HG02852 (cell line): Measurements from ENCODE around the gene KDM5B.
"Not testable (repeated sequence)": the region's sequence is repeated elsewhere in the genome, so short reads cannot be mapped to it uniquely, and the experiment has no call there.

Experiments
- ATAC-seq: cut with Tn5 transposase; IDR thresholded peaks from one replicate; pipeline ENCODE4 v1.9.1; 2021; ENCODE audit warnings: mild to moderate bottlenecking, moderate library complexity; ENCODE audit not compliant: unreplicated experiment

The KDM5B gene

DNA sequence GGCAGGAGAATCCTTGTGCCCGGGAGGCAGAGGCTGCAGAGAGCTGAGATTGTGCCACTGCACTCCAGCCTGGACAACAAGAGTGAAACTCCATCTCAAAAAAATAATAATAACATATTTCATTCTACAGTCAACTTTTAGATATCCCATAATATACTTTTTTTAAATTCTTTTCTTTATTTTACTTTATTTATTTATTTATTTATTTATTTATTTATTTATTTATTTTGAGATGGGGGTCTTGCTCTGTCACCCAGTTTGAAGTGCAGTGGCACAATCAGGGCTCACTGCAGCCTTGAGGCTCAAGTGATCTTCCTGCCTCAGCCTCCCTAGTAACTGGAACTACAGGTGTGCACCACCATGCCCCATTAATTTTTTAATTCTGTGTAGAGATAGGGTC lies 94.0 kb downstream of the KDM5B start:
- not testable (repeated sequence) for ATAC-seq

DNA sequence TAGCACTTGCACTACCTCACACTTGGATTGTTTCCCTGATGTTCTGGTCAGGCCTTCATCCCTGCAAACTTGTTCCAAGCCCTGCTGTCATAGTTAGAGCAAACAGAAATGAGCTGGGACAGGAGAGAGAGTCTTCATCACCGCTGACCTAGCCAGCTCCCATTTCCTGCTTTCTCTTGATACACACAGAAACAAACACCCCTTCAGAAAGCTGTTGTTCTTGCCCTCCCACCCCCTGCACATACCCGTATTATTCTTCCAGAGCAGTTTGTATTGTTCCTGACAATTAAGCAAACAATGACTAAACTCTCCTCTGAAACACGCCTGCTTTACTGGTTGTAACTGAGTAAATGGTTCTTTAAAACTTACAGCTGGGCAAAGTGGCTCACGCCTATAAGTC lies 95.1 kb downstream of the KDM5B start:
- ATAC-seq = no peak

DNA sequence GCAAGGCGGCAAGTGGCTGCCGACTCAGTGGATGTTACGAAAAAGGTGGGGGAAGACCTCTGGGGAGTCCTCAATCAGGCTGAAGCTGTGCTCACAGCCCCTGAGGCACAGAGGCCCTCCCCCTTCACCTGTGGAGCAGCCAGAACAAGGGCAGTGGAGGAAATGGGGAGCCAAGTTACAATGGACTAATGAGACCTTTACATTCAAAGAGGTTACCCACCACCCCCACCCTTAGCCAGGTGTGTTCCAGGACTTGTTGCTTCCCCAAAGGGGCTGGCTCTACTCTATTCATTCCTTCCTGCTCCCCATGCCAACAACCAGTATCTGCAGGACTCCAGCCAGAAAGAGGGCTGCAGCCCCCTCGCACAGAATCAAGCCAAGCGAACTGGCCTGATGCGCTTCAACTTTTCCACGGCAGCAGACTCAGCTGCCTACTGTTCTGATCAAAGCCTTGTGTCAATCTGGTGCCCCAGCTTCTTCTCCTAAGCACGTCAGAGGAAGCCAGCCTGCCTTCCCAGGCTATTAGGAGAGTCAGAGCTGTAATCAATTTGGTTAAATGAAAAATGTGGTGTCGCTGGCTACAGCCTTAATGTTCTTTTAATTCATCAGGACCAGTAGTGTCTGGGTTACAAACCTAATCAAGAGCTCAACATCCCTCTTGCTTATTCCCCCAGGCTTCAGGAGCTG lies 96.1 kb downstream of the KDM5B start:
- ATAC-seq = no peak

DNA sequence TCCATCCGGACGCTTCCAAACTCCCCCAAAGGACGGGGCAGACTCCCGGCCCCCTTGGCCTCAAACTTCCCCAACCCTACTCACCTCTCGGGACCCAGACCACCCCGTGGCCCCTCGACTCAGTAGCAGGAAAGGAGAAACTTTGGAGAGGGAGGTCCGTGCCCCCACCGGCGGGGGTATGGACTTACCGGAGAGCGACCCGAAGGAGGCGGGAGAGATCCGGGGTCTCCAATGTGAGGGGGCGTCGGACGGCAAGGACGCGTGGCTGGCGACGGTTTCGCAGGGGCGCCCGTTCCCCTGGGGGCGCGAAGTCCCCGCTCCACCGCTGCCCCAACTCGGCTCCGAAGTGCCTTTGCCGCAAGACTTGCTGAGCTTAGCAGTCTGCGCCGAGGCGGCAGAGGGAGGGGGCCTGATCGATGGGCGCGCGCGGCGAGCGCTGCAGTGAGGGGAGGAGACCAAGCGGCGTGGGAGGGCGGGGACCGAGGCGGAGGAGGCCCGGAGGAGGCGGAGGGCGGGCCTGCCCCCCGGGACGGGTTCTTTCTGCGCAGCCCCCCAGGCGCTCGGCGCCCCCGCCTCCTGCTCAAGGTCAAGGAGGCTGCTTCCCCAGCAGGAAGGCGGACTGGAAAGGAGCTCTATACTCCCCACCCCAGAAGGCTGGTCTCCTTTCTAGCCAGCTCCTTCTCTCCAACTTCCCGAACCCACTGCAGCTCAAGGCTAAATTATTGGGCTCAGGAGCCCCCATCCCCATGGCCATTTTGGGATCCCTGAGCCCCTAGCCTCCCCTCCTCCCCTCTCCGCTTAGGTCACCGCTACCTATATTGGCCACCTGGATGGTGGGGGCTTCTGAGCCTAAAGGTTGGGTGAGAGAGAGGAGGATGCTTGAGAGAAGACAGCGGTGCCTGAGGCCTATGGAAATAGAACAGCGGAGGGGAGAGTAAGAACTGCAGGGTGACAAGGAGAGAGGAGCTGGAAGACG lies 97.9 kb downstream of the KDM5B start, which contains the start of gene SYT2:
Gene SYT2, minus strand, starts transcription at position 385 of the 976 bp plus-strand sequence. CDS start 104,682 bp downstream, outside the sequence.
- no peak for ATAC-seq

DNA sequence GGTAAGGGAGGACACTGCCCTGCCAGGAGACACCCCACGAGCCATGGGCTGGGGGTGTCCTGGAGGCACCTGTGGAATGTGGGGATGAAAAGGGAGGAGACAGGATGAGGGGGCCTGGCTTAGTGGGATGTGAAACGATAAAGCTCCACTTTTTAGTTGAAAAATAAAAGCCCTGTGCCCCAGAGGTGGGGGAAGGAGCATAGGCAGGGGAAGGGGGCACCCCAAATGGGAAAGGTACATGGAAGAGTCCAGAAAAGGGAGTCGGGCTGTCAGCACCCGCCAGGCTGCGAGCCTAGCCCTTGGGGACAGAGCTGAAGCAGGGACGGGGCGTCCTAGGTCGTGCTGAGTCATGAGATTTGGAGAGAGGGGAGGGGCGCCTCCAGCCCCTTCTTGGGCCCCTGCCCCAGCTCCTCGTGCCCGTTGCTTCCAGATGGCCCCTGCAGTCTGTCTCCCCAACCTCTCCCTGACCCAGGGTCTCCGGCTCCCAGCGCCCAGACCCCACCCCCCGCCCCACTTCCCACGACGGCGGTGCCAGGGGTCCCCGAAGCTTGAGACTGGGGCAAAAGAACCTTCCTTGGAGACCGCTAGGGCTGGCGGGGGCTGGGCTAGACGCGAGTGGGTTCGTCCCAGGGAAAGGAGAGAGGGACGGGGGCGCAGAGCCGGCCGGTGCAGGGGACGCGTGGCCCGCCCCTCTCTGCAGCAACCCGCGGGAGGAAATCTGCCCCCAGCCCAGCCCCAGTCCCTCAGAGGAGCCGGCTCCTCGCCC lies 98.8 kb downstream of the KDM5B start:
- no peak for ATAC-seq

DNA sequence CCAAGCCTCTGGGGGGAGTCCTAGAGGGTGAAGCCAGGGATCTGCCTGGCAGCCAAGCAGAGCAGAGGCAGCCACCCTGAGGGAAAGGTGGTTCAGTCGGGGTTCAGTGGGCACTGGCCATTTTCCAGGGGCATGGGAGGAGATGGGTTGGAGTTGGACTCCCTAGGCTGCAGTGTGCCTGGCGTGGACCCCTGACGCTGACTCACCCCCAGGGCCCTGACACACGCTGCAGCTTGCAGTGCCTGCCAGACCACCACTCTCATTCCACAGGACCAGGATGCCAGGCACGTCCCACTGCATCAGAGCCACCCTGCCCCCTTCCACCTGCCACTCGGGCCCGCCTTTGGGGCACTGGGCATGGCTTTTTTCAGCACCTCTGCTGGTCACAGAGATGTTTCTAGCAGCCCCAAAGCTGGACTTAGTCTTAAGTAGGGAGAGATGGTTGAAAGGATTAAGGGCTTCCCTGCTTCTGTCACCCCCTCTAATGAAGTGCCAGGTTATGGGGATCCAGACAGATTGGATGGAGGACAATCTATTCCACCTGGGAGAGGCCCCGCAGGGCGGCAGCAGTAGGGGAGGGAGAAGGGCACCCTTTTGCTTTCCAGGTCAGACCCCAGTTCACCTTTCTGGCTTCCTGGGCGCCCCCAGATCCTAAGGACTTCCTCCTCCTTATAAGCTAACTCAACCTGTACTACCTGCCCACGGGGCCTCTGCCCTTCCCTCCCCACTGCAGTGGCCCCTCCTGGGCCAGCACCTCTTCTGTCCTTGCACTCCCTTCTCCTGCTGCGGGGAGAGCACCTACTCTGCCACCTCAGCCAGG lies 99.6 kb downstream of the KDM5B start:
- ATAC-seq = no peak

DNA sequence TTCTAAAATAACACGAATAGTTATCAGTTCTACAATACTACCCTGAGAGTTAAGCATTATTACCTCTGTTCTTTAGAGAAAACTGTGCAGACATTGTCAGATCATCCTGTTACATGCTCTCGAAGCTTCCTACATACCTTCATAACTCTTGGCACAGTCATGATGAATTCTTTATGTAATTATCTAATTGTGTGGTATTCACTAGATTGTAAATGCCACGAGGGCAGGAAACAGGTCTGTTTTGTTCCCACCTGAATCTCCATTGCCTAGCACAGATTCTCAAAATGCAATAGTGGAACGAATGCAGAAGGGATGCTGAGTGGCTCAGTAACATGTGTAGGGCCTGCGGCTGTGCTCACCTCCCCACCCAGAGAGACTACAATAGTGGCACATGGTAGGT lies 101.4 kb downstream of the KDM5B start:
- ATAC-seq = no peak

DNA sequence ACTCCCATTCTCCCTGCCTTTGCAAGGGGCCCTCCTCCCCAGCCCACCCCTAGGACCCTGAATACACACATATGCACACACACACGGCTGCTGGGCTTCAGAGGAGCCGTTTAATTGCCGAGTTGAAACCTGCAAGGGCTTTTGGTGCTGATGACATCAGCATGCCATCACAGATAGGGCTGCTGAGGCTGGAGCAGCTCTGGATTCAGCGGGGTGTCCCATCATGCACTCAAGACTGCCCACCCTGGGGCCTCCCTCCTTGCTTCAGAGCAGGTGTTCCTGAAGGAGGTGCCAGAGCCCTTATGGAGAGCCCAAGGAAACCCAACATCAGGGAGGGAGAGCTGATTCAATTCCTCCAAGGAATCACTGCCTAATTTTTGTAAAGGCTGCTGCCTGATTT lies 103.6 kb downstream of the KDM5B start:
- no peak for ATAC-seq

DNA sequence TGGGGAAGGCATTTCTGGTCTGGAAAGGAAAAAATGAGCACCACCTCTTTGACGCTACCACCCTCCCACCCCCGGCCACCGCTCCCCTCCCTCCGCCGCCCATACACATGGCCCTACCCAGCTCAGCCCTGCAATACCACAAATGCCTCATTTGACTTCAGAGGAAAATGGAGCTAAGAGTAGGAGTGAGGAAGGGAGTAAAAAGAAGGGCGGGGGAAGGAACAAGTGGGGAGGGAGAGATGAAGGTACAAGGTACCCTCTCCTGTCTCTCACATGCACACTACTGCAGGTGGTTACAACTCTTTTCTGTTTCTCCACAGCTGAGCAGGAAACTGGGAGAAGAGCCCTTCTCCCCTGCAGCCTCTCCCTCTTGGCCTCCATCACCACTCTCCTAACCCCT lies 105.0 kb downstream of the KDM5B start:
- no peak for ATAC-seq

DNA sequence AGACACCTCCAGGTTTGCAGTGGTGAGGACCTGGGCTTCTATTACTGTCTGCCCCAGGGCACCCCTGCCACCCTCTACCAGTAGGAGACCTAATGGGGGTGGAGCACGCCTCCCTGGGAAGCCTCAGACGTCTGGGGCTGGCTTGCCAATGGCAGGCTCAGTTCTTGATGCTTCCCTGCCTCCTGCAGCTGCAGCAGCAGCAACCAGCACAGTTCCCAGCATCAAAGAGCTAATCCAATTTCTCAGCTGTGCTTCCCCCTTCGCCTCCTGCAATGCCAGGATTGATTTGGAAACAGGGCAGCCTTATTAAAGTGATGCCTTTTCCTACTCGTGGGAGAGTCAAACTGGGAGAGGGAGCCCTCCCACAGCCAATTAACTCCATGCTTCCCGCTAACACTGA lies 106.1 kb downstream of the KDM5B start:
- ATAC-seq = no peak

DNA sequence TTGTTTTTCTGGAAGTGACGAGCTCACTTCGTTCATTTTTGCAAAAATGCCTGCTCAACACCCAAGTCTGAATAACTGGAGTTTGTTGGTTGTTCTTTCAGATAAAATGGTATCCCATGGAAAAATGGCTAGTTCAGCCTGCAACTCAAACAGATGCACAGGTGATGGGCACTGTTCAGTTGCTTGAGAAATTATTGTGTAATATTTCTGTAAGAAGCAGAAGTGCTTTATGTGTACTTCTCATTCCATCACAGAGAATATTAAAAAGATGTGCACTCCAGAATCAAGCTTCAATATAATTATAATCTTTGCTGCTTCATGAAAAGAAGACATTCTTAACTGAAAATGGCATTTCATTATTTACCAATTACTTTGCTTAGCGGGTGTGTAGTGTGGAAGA lies 107.0 kb downstream of the KDM5B start:
- ATAC-seq = no peak

DNA sequence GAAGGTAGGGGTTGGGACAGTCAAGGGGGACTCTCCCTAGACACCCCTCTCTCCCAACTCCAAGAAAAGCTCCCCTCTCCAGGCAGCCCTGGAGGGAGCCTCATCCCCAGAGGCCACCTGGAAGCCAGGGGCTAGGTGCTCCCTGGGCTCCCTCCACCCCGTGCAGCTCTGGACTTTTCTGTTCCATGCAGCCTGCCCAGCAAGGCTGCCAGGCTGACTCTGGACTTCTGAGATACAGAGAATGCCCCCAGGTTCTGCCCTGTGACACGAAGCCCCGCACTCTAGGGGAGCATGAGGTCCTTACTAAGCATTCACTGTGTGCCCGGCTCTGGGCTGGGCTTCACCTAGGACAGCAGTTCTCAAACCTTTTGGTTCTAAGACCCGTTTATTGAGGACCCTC lies 108.2 kb downstream of the KDM5B start:
- no peak for ATAC-seq

DNA sequence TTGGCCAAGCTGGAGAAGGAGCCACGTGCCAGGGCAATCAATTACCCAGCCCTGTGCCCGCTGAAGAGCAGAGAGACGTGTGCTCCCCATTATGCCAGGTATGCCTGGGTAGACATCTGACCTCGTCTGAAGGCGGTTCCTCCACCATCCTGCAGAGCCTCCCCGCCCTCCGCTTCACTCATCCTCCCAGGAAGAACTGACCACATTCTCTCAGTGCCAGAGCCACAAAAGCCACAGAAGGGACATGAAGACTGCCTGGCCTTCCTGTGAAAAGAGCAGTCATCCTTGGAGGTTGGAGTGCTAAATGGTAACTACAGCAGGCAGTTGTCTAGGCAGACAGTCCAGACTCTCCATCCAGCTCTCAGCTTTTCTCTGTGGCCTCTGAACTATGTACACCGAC lies 109.9 kb downstream of the KDM5B start:
- no peak for ATAC-seq

DNA sequence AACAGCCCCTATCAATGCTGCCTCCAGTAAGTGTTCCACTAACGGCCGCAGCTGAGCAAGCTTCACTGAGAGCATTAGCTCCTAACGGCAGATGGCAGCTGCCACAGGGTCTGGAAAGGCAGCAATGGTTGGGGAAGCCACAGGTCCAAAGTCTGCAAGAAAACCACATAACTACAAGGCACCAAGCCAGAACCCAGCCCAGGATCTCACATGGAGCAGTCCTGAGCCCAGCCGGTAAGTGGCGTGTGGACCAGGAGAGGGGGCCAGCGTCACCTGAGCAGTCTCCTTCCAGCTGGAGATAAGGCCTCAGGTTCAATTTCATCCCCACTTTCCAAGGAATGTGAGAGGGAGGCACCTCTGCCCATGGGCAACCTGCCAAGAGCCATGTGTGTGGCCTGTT lies 111.2 kb downstream of the KDM5B start:
- ATAC-seq = no peak

DNA sequence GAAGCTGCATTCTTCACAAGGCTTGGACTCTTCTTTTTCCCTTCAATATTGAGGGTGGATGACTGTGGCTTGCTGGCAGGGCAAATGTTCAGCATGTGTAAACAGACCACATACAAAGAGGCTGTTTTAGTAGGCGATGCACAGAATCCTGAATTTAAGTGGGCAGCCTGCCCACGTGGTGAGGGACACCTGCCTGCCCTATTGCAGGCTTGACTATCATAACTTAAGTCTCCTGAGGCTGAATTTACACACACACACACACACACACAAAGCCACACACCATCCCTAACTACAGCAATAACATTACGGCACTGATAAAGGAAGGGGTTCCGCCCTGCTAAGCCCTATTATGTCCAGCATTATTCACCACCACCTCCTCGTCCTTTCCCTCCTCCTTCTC lies 113.9 kb downstream of the KDM5B start:
- ATAC-seq = no peak

DNA sequence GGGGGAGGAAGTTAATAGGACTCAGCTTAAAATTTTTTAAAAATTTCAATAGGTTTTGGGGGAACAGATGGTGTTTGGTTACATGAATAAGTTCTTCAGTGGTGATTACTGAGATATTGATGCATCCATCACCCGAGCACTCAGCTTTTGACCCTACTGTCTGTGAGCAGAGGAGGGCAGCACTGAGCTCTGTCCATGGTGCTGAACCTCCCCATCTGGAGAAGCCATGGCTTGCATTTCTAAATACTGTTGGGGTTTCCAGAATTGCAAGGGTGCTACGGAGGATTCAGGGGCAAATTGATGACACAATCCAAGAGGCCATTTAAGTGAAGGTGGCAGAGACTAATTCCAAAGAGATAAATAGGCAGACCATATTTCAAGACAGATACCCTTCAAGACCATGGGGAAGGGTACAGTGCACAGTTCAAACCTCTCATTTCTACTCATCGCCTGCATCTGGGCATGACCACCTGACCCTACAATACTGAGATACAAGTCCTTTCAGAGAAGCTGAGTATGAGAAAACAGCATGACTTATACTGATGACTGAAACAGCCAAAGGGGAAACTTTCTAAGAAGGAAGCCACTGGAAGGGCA lies 115.2 kb downstream of the KDM5B start:
- ATAC-seq = no peak

DNA sequence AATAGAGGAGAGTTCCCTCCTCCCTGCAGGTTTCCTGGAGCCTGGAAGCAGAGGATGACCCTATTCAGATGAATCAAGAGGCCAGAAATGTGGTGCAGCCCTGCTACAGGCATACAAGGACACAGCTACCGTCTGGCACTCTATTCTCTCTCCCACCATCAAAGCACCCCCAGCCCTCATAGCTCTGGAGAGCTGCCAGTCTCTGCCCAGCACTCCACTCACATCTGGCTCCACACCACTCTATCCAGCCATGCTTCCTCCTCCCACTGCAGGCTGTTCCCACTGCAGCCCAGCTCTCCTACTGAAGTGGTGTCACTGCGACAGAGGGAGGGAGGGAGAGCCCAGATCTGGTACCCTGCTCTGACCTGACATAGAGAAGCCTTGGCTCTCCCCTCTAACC lies 116.4 kb downstream of the KDM5B start:
- ATAC-seq = no peak

DNA sequence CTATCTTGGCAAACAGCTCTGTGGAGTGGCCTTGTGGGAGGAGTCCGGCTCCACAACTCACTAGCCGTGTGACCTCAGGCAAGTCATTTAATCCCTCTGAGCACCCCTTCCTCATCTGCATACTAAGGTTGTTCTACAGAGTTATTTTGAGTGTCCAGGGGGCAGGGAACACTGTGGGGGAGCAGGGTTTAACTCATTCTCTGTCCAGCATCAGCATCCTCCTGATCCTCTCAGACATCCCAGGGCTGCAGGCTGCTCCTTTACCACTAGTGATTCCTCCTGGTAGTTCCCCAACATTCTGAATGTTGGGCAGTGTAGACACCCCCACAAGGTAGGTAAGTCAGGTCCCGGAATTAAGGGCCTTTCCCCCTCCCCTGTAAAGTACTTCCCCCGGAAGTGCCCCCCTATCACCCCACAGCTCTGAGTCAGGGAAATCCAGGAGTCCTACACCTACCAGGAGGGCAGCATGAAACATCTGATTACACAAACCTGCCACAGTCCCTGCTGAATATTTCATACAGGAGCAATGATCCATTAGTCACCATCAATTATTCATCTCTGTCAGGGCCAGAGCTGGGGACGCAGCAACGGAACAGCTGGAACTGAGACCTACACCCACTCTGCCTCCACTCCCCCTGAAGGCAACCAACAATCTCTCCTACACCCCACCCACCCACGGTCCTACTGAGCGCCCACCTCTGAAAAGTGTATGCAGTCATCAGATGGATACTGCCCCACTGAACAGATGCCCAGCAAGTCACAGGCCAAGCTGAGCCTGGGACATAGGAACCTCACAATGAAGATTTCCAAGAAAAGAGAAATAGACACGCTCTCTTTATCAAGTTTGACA lies 118.5 kb downstream of the KDM5B start:
- ATAC-seq = no peak

DNA sequence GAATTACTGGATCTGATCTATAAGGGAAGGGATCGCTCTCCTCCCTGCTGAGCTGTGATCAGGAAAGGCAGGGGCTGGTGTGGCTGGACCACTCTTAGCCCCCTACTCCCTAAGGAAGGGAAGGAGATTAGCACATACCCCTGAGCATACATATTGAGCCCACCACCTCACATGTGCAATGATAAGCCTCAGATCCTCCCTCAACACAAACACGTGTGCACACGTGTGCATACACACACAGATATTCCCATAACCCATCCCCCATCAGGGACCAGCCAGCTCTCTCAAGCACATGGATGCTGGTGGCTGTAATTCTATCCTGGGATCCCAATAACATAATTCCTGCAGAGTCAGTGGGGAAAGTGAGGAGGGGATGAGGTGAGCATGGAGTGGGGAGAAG lies 119.1 kb downstream of the KDM5B start:
- ATAC-seq = no peak
